Measurements from ENCODE around the gene YAP1.

YAP1 gene

DNA sequence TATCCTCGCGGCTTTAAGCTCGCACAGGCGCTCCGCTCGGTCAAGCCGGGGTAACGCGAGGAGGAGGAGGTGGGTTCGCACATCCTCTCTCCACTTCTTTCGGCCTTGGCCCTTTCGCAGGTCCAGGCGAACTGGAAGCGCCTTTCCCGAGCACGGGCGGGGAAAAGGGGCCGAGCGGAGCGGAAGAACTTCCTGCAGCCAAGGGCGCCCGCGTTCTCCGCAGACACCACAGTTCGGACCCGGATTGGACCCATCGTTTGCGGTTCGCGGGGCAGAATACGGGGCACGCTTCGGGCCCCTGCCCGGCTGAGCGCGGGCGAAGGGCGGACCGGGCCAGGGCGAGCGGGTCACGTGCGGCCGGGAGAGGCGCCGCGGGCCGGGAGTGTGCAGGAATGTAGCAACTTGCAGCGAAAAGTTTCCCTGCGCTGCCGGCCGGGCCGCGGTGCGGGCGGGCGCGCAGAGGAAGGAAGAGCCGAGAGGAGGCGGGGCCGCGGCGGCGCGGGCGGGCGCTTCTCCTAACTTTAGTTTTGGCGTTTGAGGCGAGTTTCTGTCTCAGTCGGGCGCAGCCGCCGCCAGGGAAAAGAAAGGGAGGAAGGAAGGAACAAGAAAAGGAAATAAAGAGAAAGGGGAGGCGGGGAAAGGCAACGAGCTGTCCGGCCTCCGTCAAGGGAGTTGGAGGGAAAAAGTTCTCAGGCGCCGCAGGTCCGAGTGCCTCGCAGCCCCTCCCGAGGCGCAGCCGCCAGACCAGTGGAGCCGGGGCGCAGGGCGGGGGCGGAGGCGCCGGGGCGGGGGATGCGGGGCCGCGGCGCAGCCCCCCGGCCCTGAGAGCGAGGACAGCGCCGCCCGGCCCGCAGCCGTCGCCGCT is at the start of gene YAP1:
TSS of gene YAP1 (plus strand) at position 552 of the 865 bp plus-strand sequence. CDS start 402 bp downstream, outside the sequence.
- peak; percentile 94 for DNase-seq (ENCODE audit: low spot score)

DNA sequence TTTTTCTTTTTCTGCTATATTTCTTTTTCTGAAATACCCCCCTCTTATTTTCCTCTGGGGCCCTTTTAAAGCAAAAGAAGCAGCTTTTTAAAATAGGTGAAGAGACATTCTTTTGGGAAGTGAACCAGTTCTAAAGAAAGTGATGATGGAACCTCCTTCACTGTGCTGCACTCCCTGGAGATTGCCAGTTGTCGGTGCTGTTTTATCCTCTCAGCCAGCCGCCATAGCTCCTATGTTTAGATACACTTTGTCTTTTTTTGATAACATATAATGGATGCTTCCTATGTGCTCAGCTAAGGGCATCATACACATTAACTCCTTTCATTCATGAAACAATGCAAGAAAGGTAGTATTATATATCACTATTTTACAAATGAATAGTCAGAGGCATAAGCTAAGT is 49.0 kb upstream of the YAP1 start:
- no peak for DNase-seq (ENCODE audit: low spot score)

GRCh38 chr11:102062106-102062505 is 48.1 kb upstream of the YAP1 start:
- DNase-seq (ENCODE audit: low spot score), result no peak

- DNase-seq (ENCODE audit: low spot score), result no peak
These were observed 45.9 kb upstream of the YAP1 start for GRCh38 chr11:102064316-102064715.

GRCh38 chr11:102070766-102071165 is 39.5 kb upstream of the YAP1 start:
- no peak for DNase-seq (ENCODE audit: low spot score)

DNA sequence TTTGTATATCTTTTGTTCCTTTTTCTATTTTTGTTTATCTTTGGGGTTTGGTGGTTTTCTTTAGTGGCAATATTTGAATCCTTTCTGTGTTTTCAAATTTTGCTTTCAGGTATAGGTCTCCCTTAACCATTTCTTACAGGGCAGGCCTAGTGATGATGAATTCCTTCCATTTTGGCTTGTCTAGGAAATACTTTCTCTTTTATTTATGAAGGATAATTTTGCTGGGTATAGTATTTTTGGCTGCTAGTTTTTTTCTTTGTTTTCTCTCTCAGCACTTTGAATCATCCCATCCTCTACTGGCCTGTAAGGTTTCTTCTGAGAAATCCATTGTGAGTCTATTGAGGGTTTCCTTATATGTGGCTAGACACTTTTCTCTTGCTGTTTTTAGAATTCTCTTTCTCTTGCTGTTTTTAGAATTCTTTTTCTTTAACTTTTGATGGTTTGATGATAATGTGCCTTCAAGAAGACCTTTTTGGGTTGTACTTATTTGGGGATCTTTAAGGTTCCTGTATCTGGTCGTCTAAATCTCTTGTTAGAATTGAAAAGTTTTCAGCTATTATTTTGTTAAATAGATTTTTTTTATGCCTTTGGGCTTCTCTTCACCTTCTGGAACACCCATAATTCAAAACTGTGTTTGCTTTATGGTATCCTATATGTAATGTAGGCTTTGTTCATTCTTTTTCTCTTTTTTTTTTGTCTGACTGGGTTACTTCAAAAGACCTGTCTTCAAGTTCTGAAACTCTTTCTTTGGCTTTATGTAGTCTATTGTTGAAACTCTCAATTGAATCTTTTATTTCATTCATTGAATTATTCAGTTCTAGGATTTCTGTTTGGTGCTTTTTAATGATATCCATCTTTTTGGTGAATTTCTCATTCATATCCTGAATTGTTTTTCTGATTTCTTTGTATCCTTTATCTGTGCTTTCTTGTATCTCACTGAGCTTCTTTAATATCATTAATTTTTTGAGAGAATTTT is 38.5 kb upstream of the YAP1 start:
- no peak for DNase-seq (ENCODE audit: low spot score)

DNA sequence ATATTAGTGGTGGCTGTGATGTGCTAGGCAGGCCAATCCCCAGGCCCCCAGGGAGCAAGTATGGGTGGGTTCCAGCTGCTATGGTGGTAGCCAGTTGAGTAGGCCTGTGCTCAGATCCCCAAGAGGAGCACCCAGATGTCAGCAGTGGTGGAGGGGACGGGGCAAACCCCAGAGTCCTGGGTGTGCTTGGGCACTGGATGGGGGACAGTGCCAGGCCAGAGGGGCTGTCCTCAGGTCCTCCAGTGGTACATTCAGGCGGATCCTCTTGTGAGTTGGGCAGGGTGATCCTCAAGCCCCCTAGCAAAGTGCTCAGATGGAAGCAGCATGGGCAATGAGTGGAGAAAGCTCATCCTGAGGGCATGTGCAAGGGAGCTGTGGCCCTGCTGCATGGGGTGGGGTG is 37.0 kb upstream of the YAP1 start:
- no peak for DNase-seq (ENCODE audit: low spot score)

GRCh38 chr11:102079625-102080024 is 30.6 kb upstream of the YAP1 start:
- DNase-seq (ENCODE audit: low spot score), result no peak

GRCh38 chr11:102081313-102081712 is 28.9 kb upstream of the YAP1 start:
- DNase-seq (ENCODE audit: low spot score), result peak; percentile 33

DNA sequence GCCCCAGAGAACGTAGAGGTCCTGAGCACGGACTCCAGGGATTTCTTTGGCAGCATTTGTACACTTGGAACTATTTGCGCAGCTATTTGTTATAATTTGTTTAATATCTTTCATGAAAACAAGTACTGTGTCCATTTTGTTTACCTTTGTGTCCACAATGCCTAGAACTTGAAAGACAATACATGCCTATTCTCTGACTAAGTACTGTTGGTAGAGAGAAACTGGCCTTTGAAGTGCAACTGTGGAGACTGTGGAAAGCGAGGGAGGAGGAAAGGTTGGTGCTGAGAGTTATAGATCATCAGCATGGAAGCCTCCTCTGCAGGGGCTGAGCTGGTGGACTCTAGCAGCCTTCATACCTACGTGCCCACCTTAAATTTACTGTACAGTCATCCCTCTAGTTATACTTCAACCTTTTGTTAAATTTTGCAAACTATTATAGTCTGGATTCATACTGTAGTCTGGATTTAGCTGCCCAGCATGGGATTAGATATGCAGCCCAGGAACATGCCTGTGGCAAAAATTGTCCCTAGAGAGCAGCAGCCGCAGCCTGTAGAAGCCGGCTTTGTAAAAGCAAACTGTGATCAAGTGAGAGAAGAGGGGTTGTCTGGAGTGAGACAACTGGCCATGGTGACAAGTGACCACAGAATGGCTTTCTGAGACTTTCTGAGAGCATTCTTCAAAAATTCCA is 24.2 kb upstream of the YAP1 start:
- DNase-seq (ENCODE audit: low spot score), result no peak

GRCh38 chr11:102097186-102097585 is 13.1 kb upstream of the YAP1 start:
- no peak for DNase-seq (ENCODE audit: low spot score)

GRCh38 chr11:102099755-102100154 is 10.5 kb upstream of the YAP1 start:
- DNase-seq (ENCODE audit: low spot score), result no peak

GRCh38 chr11:102108734-102109440 is 1.4 kb upstream of the YAP1 start:
- no peak for DNase-seq (ENCODE audit: low spot score)

GRCh38 chr11:102110761-102111010 is 439 bp downstream of the YAP1 start:
- DNase-seq (ENCODE audit: low spot score), result peak; percentile 43

- peak; percentile 85 for DNase-seq (ENCODE audit: low spot score)
These were observed 952 bp downstream of the YAP1 start for GRCh38 chr11:102111011-102111786.

DNA sequence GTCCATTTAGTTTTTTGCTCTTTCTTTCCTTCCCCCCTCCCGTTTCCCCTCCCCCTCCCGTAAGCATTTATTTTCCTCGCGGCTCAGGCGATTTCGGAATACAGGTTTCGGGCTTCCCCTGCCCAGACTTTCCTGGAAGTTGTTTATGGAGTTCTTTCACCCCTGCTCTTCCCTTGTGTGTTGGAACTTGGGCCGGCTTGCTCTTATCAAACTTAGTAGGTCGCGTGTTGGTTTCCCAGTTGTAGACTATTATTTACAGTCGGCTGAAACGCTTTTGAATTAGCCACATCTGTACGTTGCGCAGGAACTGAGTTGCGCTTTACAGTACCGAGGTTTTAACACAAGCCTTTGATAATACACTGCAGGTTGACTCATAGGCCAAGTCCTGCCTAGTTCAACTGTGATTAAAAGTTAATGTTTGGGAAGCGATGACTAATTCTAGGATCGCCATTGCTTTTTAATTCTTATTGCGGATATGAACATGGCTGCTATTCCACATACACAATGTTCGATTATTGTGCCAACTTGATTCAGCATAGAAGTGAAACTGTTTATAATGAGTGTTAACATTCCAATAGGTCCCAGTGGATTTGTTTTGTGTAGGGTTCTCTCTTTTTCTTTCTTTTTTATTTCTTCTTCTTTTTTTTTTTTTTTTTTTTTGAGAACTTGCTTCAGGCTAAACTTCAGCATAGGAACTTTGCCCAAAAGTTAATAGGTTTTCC is 1.7 kb downstream of the YAP1 start:
- peak; percentile 52 for DNase-seq (ENCODE audit: low spot score)

DNA sequence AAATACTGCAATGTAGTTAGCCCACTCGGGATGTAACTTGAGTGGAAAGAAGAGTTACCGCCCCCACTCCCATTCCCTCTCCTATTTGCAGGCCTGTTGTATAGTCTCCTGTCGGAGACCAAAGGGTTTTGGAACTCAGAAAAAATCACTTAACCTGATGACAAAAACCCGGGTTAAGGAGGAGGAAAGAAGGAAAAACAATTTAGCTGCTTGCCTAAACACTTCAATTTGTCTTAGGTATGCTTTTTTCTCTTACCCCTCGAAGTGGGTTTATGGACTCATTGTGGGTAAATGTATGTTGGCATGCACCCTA is 2.2 kb downstream of the YAP1 start:
- DNase-seq (ENCODE audit: low spot score), result no peak

DNA sequence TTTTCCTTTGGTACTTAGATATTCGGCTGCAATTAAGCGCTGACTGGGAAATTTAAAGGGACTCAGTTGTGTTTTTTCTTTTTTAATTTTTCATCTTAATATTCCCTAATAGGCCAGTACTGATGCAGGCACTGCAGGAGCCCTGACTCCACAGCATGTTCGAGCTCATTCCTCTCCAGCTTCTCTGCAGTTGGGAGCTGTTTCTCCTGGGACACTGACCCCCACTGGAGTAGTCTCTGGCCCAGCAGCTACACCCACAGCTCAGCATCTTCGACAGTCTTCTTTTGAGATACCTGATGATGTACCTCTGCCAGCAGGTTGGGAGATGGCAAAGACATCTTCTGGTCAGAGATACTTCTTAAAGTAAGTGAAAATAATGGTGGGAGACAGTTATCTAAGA is 3.8 kb downstream of the YAP1 start:
- no peak for DNase-seq (ENCODE audit: low spot score)

- DNase-seq (ENCODE audit: low spot score), result no peak
These were observed 5.3 kb downstream of the YAP1 start for GRCh38 chr11:102115557-102115956.

DNA sequence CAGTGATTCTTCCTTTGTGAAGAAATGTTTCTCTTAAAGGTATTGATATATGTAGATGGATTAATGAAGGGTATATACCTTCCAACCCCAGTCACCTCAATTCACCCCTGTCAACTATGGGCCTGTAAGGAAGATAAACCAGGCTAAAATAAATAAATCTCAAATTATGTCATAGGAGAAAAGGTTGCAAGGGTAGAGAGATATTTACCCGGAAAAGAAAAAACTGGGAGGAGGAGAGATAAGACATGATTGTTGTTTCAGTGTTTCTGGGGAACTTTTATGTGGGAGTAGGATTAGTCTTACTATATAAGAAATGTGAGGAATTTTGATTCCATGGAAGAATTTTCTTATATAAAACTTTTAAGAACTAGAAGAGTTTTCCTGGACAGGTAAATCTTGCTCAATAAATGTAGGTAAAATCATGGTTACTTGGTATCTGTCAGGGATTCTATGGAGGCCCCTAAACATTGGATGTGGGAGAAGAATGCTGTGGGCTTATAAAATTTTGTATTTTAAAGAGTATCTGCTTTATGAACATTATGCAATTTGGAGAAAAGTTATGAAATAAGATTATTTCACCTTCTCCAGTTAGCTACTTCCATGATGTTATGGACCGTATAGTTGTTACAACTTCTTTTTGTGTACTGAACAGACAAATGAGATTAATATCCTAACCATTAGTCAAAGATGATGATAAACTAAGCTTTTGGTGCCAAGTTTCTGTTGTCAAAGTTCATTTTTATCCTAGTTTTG is 6.4 kb downstream of the YAP1 start:
- no peak for DNase-seq (ENCODE audit: low spot score)

Measured in AG20443 (cell line).